Esophagus muscularis mucosa (tissue), 3 donors: ENCODE measurements around the gene ZNF138.

Experiments
- POLR2A ChIP-seq: fragments of 450-650 bp; IDR thresholded peaks from one replicate; pipeline ENCODE4 v1.6.1; 2017; ENCODE audit warnings: antibody characterized with exemption, moderate library complexity, mild to moderate bottlenecking, low read depth
- POLR2AphosphoS5 ChIP-seq, 2 donors: sonication (generic); formaldehyde crosslinking; IDR thresholded peaks; one replicate each; pipeline ENCODE4 v1.6.1; 2017; ENCODE audit warnings: antibody characterized with exemption in 2 of 2
- TF ChIP-seq, protein P1 (sequence below), 3 experiments: fragments of 200-600 bp in 2 of 3; fragments of 450-650 bp in 1 of 3; sonication (generic) in 2 of 3; IDR thresholded peaks; one replicate each; pipeline ENCODE4 v1.5.1; 2017 to 2019; ENCODE audit warnings: antibody characterized with exemption in 3 of 3, mild to moderate bottlenecking in 2 of 3, moderate library complexity in 1 of 3

DNA sequence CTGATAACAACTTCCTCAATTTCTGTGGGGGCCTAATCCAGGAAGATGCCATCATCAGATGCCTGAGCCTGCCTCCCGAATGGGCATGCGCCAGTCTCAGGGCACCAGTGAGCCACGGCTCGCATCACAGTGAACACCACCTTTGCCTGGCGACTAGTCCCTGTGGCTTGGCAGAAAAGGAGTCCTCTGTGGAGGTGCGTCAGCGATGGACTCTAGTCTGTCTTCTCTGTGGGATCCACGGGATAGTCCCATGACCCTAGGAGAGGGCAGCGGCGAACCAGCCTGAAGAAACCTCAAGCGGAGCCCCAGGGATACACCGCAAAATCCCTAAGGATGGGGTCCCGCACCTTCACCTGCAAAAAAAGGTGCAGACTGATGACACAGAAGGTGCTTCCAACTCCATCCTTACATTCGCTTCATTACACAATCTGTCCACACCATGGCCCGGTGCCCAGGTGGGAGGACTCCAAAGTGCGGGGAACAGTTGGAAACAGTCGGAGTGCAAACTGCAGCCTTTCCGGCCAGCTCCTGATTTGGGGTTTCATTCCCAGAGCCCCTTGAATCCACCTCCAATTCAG is 73.7 kb downstream of the ZNF138 start:
- TF ChIP-seq POLR2A (no peak), POLR2AphosphoS5 (IDR thresholded peaks at IDR 0.05) (no peak)
- TF ChIP-seq, protein P1, sequence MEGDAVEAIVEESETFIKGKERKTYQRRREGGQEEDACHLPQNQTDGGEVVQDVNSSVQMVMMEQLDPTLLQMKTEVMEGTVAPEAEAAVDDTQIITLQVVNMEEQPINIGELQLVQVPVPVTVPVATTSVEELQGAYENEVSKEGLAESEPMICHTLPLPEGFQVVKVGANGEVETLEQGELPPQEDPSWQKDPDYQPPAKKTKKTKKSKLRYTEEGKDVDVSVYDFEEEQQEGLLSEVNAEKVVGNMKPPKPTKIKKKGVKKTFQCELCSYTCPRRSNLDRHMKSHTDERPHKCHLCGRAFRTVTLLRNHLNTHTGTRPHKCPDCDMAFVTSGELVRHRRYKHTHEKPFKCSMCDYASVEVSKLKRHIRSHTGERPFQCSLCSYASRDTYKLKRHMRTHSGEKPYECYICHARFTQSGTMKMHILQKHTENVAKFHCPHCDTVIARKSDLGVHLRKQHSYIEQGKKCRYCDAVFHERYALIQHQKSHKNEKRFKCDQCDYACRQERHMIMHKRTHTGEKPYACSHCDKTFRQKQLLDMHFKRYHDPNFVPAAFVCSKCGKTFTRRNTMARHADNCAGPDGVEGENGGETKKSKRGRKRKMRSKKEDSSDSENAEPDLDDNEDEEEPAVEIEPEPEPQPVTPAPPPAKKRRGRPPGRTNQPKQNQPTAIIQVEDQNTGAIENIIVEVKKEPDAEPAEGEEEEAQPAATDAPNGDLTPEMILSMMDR (IDR thresholded peaks at IDR 0.05) = no peak
